Parathyroid adenoma (tissue), 2 donors: ENCODE data around the gene RYR3.

Experiments used
- H2AFZ ChIP-seq: fragments of 300-600 bp; sonication (generic); one replicate; pipeline ENCODE4 v1.7.0; 2017; ENCODE audit warnings: antibody characterized with exemption, mild to moderate bottlenecking
- H3K27ac ChIP-seq: fragments of 300-600 bp; sonication (generic); one replicate; pipeline ENCODE4 v1.7.0; 2017
- H3K27me3 ChIP-seq: fragments of 300-600 bp; sonication (generic); one replicate; pipeline ENCODE4 v1.7.0; 2017; ENCODE audit warnings: low read length; ENCODE audit not compliant: control insufficient read depth, insufficient read depth
- H3K36me3 ChIP-seq: fragments of 300-600 bp; sonication (generic); one replicate; pipeline ENCODE4 v1.7.0; 2017; ENCODE audit warnings: low read length; ENCODE audit not compliant: control insufficient read depth, insufficient read depth
- H3K4me1 ChIP-seq: fragments of 300-600 bp; sonication (generic); one replicate; pipeline ENCODE4 v1.7.0; 2017; ENCODE audit warnings: control low read depth
- H3K4me2 ChIP-seq: fragments of 300-600 bp; sonication (generic); one replicate; pipeline ENCODE4 v1.7.0; 2017; ENCODE audit warnings: low read length
- H3K4me3 ChIP-seq: fragments of 300-600 bp; sonication (generic); one replicate; pipeline ENCODE4 v1.7.0; 2017; ENCODE audit warnings: low read depth, low read length
- H3K79me2 ChIP-seq: fragments of 300-600 bp; sonication (generic); one replicate; pipeline ENCODE4 v1.7.0; 2017; ENCODE audit warnings: control low read depth
- H3K9ac ChIP-seq: fragments of 300-600 bp; sonication (generic); one replicate; pipeline ENCODE4 v1.7.0; 2017; ENCODE audit warnings: mild to moderate bottlenecking
- H3K9me3 ChIP-seq: fragments of 300-600 bp; sonication (generic); one replicate; pipeline ENCODE4 v1.7.0; 2017; ENCODE audit warnings: low read length; ENCODE audit not compliant: control insufficient read depth
- TF ChIP-seq, protein P1 (sequence below): fragments of 300-600 bp; sonication (generic); IDR thresholded peaks from one replicate; pipeline ENCODE4 v1.7.0; 2017; ENCODE audit warnings: antibody characterized with exemption, mild to moderate bottlenecking
- donor health status: primary hyperparathyroidism.

The RYR3 gene

DNA sequence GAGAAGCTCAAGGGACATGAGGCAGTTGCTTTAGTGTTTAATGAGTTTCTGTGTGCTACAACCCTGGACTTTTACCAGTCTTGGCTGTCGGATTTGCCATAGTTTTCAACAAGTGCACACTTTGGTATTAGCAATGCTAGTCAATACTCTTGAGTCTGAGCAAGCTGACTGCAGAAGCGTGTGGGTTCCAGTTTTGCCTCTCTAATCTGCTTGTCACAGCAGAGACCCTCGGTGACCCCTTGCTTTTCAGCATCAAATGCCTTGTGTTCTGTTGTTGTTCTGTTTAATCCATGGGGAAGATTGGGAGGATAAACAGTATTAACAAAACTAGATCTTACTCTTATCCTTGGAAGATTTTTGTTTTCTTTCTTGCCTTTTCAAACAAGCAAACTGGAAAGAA is 463.2 kb downstream of the RYR3 start:
- H3K79me2 ChIP-seq: no peaks in the 10 kb centered on the region
- H2AFZ ChIP-seq: no peak overlapping the region
- H3K9ac ChIP-seq: no peak overlapping the region
- no peak overlapping the region for H3K4me3 ChIP-seq
- H3K4me2 ChIP-seq: no peak overlapping the region
- no peaks in the 10 kb centered on the region for H3K4me1 ChIP-seq
- TF ChIP-seq, protein P1, sequence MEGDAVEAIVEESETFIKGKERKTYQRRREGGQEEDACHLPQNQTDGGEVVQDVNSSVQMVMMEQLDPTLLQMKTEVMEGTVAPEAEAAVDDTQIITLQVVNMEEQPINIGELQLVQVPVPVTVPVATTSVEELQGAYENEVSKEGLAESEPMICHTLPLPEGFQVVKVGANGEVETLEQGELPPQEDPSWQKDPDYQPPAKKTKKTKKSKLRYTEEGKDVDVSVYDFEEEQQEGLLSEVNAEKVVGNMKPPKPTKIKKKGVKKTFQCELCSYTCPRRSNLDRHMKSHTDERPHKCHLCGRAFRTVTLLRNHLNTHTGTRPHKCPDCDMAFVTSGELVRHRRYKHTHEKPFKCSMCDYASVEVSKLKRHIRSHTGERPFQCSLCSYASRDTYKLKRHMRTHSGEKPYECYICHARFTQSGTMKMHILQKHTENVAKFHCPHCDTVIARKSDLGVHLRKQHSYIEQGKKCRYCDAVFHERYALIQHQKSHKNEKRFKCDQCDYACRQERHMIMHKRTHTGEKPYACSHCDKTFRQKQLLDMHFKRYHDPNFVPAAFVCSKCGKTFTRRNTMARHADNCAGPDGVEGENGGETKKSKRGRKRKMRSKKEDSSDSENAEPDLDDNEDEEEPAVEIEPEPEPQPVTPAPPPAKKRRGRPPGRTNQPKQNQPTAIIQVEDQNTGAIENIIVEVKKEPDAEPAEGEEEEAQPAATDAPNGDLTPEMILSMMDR: no peak
- H3K27ac ChIP-seq: no peak overlapping the region
- H3K36me3 ChIP-seq: no peaks in the 10 kb centered on the region
- no peaks in the 10 kb centered on the region for H3K27me3 ChIP-seq
- H3K9me3 ChIP-seq: no peaks in the 10 kb centered on the region

DNA sequence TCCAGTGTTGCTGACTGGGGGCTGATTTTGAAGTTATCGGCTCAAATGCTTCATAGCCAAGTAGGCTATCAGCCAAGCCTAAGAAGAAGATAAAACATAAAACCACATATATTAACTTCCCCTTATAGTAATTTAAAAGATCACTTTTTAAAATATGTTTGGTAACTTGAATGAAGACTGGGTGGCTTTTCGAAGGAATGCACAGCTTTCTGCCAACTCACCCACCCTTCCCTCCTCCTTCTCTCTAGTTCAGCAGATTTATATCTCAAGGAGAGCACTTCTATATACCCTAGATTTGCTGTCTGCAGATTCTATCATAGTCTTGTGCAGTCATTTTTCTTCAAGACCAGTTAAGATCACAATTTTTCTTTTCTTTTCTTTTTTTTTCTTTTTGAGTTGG is 468.1 kb downstream of the RYR3 start:
- H3K9ac ChIP-seq: no peak overlapping the region
- H3K36me3 ChIP-seq: no peaks in the 10 kb centered on the region
- TF ChIP-seq, protein P1: no peak
- H2AFZ ChIP-seq: no peak overlapping the region
- peaks cover 5% of the 10 kb centered on the region for H3K4me1 ChIP-seq
- no peak overlapping the region for H3K4me2 ChIP-seq
- H3K9me3 ChIP-seq: no peaks in the 10 kb centered on the region
- H3K27ac ChIP-seq: no peak overlapping the region
- H3K79me2 ChIP-seq: no peaks in the 10 kb centered on the region
- H3K4me3 ChIP-seq: no peak overlapping the region
- H3K27me3 ChIP-seq: no peaks in the 10 kb centered on the region

DNA sequence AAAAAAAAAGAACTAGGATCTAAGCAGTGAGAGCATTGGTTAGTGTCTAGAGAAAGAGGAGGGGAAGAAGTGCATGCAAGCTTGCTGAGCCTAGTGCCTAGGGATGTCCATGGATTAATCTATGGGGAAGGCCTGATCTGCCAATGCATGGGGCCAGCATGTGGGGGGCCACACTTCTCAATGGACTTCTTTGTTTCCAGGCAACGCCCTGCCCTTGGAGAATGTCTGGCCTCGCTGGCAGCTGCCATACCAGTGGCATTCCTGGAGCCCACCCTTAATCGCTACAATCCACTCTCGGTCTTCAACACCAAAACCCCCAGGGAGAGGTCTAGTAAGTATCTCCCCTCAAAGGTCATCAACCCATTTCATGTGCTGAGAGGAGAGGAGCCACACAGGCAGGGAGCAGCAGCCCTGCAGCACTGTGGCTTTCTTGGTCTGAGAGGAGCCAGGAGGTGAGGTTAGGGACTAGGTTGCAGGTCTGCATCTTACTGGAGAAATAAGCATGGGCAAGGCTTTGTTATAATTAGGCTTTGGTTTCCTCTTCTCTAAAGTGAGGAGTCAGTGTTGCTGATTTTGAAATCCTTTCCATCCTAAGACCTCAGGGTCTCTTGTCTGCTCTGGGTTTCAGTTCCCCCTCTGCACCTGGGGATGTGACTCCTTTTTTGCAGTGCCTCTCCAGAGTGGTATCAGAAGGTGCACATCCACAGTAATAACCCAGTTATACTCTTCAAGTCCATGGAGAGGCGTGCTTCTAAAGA is 469.4 kb downstream of the RYR3 start:
- Histone ChIP-seq H3K4me2 (no peak overlapping the region), H3K36me3 (no peaks in the 10 kb centered on the region), H2AFZ (no peak overlapping the region), H3K9me3 (no peaks in the 10 kb centered on the region), H3K79me2 (no peaks in the 10 kb centered on the region), H3K27ac (no peak overlapping the region), H3K9ac (no peak overlapping the region), H3K4me1 (peaks cover 5% of the 10 kb centered on the region), H3K4me3 (no peak overlapping the region), H3K27me3 (no peaks in the 10 kb centered on the region)
- TF ChIP-seq, protein P1: no peak

DNA sequence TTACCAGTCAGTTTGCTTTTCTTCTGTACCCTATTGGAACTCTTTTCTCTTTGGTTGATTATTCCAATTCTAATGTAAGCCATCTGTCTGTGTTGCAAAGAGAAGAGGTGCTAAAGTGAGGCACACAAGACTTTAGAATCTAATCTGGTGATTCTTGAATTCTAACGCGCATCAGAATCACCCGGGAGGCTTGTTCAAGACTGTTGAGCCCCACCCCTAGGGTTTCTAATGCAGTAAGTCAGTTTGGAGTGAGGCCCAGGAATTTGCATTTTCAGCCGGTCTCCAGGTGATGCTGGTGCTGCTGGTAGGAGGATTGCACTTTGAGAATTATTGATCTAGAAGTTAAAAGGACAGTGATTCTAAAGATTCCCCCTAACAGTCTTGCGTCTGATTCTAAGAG is 472.2 kb downstream of the RYR3 start:
- TF ChIP-seq, protein P1: no peak
- Histone ChIP-seq H3K4me3 (no peak overlapping the region), H3K79me2 (no peaks in the 10 kb centered on the region), H2AFZ (no peak overlapping the region), H3K27ac (no peak overlapping the region), H3K27me3 (no peaks in the 10 kb centered on the region), H3K36me3 (no peaks in the 10 kb centered on the region), H3K4me1 (peaks cover 5% of the 10 kb centered on the region), H3K9ac (no peak overlapping the region), H3K4me2 (no peak overlapping the region), H3K9me3 (no peaks in the 10 kb centered on the region)

DNA sequence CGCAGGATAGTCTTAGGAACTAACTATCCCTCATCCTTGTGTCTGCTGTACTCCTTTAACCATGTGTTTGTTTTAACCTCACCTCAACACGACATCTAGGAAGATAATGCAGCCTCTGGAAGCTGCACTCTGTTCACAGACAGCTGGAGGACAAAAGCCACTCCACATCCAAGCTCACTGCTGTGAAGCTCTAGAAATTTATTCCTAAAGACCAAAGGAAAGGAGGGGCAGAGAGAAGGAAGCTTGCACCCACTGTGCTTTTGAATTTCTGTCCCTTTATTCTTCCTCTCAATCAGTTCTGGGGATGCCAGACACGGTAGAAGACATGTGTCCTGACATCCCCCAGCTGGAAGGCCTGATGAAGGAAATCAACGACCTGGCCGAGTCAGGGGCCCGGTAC is 474.6 kb downstream of the RYR3 start:
- no peak overlapping the region for H3K4me3 ChIP-seq
- no peaks in the 10 kb centered on the region for H3K9me3 ChIP-seq
- H3K27ac ChIP-seq: no peak overlapping the region
- H3K27me3 ChIP-seq: no peaks in the 10 kb centered on the region
- no peak overlapping the region for H3K4me2 ChIP-seq
- no peaks in the 10 kb centered on the region for H3K4me1 ChIP-seq
- H3K9ac ChIP-seq: no peak overlapping the region
- H3K79me2 ChIP-seq: no peaks in the 10 kb centered on the region
- TF ChIP-seq, protein P1: no peak
- H3K36me3 ChIP-seq: no peaks in the 10 kb centered on the region
- H2AFZ ChIP-seq: no peak overlapping the region
